ENCODE data around the gene KIAA1755. TPM values are rescaled to one million over a fixed set of nuclear protein-coding genes. Genes with fewer than 3 reads are reported as not detected.

KIAA1755 gene
- total RNA-seq, 2 donors from 2014 or later = 0.78 to 0.99 TPM

DNA sequence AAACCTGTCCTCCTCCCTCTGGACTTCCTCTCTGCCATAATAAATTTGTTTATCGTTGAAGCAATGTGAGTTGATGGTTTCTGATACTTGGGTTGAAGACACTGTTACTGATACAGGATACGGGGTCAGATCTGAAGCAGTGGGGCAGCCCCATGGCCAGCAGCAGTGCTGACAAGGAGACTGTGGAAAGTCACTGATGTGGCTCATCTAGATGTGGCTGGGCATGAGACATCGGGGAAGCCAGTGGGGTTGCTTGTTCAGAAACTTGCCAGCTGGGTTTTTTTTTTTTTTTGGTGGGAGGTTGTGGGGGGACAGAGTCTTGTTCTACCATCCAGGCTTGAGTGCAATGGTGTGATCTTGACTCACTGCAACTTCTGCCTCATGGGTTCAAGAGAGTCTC, 40.8 kb upstream of the KIAA1755 start:
- no peaks in the 10 kb centered on the region for H3K36me3 ChIP-seq (replicated peaks in 1 of 2; ENCODE audit: insufficient read depth in 1 of 2, low read depth in 2 of 2)
- no peak for DNase-seq
- no peak overlapping the region for H3K27ac ChIP-seq
- 83 to 84% methylated on average over 3 of the region's 3 CpGs for WGBS, 2 donors
- no peak overlapping the region for H3K4me3 ChIP-seq
- H3K27me3 ChIP-seq = peaks cover 0 to 3% of the 10 kb centered on the region in 2 donors
- no peak for ATAC-seq
- intact Hi-C loops (cut with DNase I) = no loop called here
- TF ChIP-seq POLR2A (IDR thresholded peaks at IDR 0.05) = no peak
- TF ChIP-seq, protein P1, sequence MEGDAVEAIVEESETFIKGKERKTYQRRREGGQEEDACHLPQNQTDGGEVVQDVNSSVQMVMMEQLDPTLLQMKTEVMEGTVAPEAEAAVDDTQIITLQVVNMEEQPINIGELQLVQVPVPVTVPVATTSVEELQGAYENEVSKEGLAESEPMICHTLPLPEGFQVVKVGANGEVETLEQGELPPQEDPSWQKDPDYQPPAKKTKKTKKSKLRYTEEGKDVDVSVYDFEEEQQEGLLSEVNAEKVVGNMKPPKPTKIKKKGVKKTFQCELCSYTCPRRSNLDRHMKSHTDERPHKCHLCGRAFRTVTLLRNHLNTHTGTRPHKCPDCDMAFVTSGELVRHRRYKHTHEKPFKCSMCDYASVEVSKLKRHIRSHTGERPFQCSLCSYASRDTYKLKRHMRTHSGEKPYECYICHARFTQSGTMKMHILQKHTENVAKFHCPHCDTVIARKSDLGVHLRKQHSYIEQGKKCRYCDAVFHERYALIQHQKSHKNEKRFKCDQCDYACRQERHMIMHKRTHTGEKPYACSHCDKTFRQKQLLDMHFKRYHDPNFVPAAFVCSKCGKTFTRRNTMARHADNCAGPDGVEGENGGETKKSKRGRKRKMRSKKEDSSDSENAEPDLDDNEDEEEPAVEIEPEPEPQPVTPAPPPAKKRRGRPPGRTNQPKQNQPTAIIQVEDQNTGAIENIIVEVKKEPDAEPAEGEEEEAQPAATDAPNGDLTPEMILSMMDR (IDR thresholded peaks at IDR 0.05) = no peak
- H3K9me3 ChIP-seq = no peaks in the 10 kb centered on the region
- H3K4me1 ChIP-seq = peaks cover 4% of the 10 kb centered on the region

DNA sequence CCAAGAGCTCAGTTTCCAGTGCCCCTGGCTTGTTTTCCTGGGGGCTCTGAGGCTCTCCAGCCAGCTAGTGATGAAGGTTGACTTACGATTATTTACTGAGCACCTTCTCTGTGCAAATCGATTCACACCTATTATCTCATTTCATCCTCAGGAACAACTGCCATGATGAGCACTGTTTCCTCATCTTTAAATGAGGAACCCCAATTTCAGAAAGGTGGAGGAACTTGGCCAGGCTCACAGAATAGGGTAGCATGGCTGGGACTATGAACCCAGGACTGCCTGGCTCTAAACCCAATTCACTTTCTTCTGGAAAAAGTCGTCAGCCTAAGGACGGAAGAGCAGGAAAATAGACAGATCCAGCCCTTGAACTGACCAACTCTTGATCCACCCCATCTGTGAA, 39.9 kb upstream of the KIAA1755 start:
- DNase-seq = no peak
- TF ChIP-seq, protein P1 (IDR thresholded peaks at IDR 0.05) = no peak
- no peak for TF ChIP-seq POLR2A (IDR thresholded peaks at IDR 0.05)
- 60 to 75% methylated on average over 4 of the region's 4 CpGs for WGBS, 2 donors
- intact Hi-C loops (cut with DNase I) = no loop called here
- Histone ChIP-seq H3K36me3 (replicated peaks in 1 of 2; ENCODE audit: insufficient read depth in 1 of 2, low read depth in 2 of 2) (no peaks in the 10 kb centered on the region), H3K4me1 (peaks cover 4% of the 10 kb centered on the region), H3K4me3 (no peak overlapping the region), H3K27me3 (peaks cover 0 to 3% of the 10 kb centered on the region in 2 donors), H3K27ac (no peak overlapping the region), H3K9me3 (no peaks in the 10 kb centered on the region)
- ATAC-seq = no peak

DNA sequence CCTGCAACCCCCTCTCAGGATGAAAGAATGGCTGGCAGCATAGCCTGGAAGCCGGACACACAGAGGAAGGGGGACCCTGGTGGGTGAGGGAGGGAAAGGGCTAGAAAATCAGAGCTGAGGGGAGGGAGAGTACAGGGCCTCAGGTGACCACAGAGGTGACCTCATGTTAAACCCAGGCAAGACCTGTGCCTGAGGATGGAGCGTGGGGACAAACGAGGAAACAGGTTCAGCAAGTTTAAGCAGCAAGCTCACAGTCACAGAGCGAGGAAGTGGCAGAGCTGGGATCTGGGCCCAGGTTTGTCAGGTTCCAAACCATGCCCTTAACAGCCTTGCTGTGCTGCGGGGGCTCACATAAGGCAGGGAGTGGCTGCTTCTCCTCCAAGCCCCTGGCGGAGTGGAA, 39.4 kb upstream of the KIAA1755 start:
- Histone ChIP-seq H3K36me3 (replicated peaks in 1 of 2; ENCODE audit: insufficient read depth in 1 of 2, low read depth in 2 of 2) (no peaks in the 10 kb centered on the region), H3K4me3 (no peak overlapping the region), H3K9me3 (no peaks in the 10 kb centered on the region), H3K27me3 (peaks cover 0 to 3% of the 10 kb centered on the region in 2 donors), H3K27ac (peak overlapping the region in 1 of 4 donors; percentile 30), H3K4me1 (peaks cover 4% of the 10 kb centered on the region)
- DNase-seq (no peak), ATAC-seq (no peak)
- 44 to 58% methylated on average over 5 to 6 of the region's 6 CpGs for WGBS, 2 donors
- TF ChIP-seq, protein P1 (IDR thresholded peaks at IDR 0.05) = no peak
- TF ChIP-seq POLR2A (IDR thresholded peaks at IDR 0.05) = no peak
- intact Hi-C loops (cut with DNase I) = no loop called here

DNA sequence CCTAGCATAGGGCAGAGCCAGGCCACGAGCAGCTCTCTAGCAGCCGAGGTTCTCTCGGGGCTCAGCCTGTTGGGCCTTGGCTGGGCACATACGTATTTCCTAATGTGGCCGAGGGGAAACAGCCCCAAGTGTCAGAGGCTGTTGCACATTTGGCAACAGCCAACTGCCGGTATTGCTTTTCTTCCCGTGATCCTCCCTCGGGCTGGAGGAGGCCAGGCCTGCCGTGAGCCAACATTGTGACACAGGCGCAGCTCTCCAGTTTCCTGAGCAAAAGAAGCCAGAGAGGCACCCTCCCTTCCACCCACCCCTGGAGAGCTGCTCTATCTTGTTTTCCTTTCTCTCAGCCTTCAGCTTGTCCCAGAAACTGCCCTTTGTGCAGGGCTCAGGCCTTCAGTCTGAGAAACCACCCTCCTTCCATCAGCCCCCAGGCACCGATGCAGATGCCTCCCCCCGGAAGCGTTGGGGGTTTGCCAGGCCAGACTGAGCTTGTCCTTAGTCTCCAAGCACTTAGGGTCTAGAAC, 38.3 kb upstream of the KIAA1755 start:
- Histone ChIP-seq H3K27me3 (no peaks in the 10 kb centered on the region), H3K4me3 (no peak overlapping the region), H3K9me3 (no peaks in the 10 kb centered on the region), H3K36me3 (replicated peaks in 1 of 2; ENCODE audit: insufficient read depth in 1 of 2, low read depth in 2 of 2) (no peaks in the 10 kb centered on the region), H3K27ac (peak overlapping the region in 1 of 4 donors; percentile 19), H3K4me1 (peaks cover 4% of the 10 kb centered on the region)
- ATAC-seq (peak; percentile 69), DNase-seq (peak; percentile 20 to 67 (median 45))
- 46 to 59% methylated on average over 13 of the region's 13 CpGs for WGBS, 2 donors
- intact Hi-C loops (cut with DNase I) = no loop called here
- TF ChIP-seq, protein P1 (IDR thresholded peaks at IDR 0.05) = no peak
- no peak for TF ChIP-seq POLR2A (IDR thresholded peaks at IDR 0.05)

Data from body of pancreas (tissue), 4 donors.